KMS-11 (cell line): ENCODE results near the gene PPM1N.
A peak's percentile ranks its signal among the peaks of the same experiment; 100 is the strongest.
"Not testable (repeated sequence)": the region's sequence is repeated elsewhere in the genome, so short reads cannot be mapped to it uniquely, and the experiment has no call there.

Experiments
- H2AFZ ChIP-seq: fragments of 200-600 bp; sonication (generic); 2 replicates; pipeline ENCODE4 v1.6.1; 2016; ENCODE audit warnings: antibody characterized with exemption, mixed run types, low read depth
- H3K27ac ChIP-seq: fragments of 200-600 bp; sonication (generic); 2 replicates; pipeline ENCODE4 v1.6.1; 2016; ENCODE audit warnings: mild to moderate bottlenecking, mixed run types
- H3K27me3 ChIP-seq: fragments of 200-600 bp; sonication (generic); 2 replicates; pipeline ENCODE4 v1.6.1; 2017; ENCODE audit warnings: mild to moderate bottlenecking, low read depth, mixed run types, moderate library complexity; ENCODE audit not compliant: insufficient read depth
- H3K36me3 ChIP-seq: fragments of 200-600 bp; sonication (generic); 2 replicates; pipeline ENCODE4 v1.6.1; 2017; ENCODE audit warnings: mild to moderate bottlenecking, mixed run types; ENCODE audit not compliant: insufficient read depth
- H3K4me1 ChIP-seq: fragments of 200-600 bp; sonication (generic); 2 replicates; pipeline ENCODE4 v1.6.1; 2016; ENCODE audit warnings: mild to moderate bottlenecking, low read depth, mixed run types; ENCODE audit not compliant: poor library complexity, severe bottlenecking
- H3K4me2 ChIP-seq: fragments of 200-600 bp; sonication (generic); 2 replicates; pipeline ENCODE4 v1.7.0; 2016; ENCODE audit warnings: mild to moderate bottlenecking, mixed run types
- H3K4me3 ChIP-seq: fragments of 200-600 bp; sonication (generic); IDR thresholded peaks from 2 replicates; pipeline ENCODE4 v1.6.1; 2017; ENCODE audit warnings: low read depth, low read length, mixed read lengths; ENCODE audit not compliant: insufficient read depth
- H3K79me2 ChIP-seq: fragments of 200-600 bp; sonication (generic); 2 replicates; pipeline ENCODE4 v1.6.1; 2016; ENCODE audit warnings: low read depth, mixed run types; ENCODE audit not compliant: insufficient read depth
- H3K9ac ChIP-seq: fragments of 200-600 bp; sonication (generic); 2 replicates; pipeline ENCODE4 v1.6.1; 2016; ENCODE audit warnings: mild to moderate bottlenecking, mixed run types
- H4K20me1 ChIP-seq: fragments of 200-600 bp; sonication (generic); 2 replicates; pipeline ENCODE4 v1.6.1; 2016; ENCODE audit warnings: mild to moderate bottlenecking, mixed run types; ENCODE audit not compliant: insufficient read depth
- CTCF ChIP-seq: fragments of 200-600 bp; sonication (generic); conservative IDR thresholded peaks from 2 replicates; pipeline ENCODE4 v1.6.1; 2017; ENCODE audit warnings: low read depth, mild to moderate bottlenecking, antibody characterized with exemption, low read length, moderate library complexity, mixed read lengths

The PPM1N gene

GRCh38 chr19:45508417-45508860 is 10.2 kb downstream of the PPM1N start:
- Histone ChIP-seq H3K27me3 (no peaks in the 10 kb centered on the region), H3K4me1 (peaks cover 16% of the 10 kb centered on the region), H3K9ac (peak overlapping the region; percentile 65; the same call in 1 of the 2 replicates)

GRCh38 chr19:45508861-45509691 is 10.8 kb downstream of the PPM1N start:
- H3K27ac ChIP-seq = no peak overlapping the region
- no peak overlapping the region for H3K4me3 ChIP-seq
- no peak overlapping the region for H2AFZ ChIP-seq
- H3K27me3 ChIP-seq = no peaks in the 10 kb centered on the region
- H3K79me2 ChIP-seq = peaks cover 26% of the 10 kb centered on the region; the same call in 1 of the 2 replicates
- no peak for TF ChIP-seq CTCF
- no peaks in the 10 kb centered on the region for H3K36me3 ChIP-seq
- H3K4me1 ChIP-seq = peaks cover 16% of the 10 kb centered on the region
- H3K4me2 ChIP-seq = peak overlapping the region; percentile 79; the same call in 1 of the 2 replicates
- H4K20me1 ChIP-seq = no peaks in the 10 kb centered on the region
- no peak overlapping the region; the same call in 1 of the 2 replicates for H3K9ac ChIP-seq

More at GRCh38 chr19:45508417-45508860, 10.2 kb downstream of the PPM1N start:
- Histone ChIP-seq H3K27ac (no peak overlapping the region), H3K36me3 (no peaks in the 10 kb centered on the region), H2AFZ (peak overlapping the region; percentile 76; the same call in 1 of the 2 replicates), H3K4me2 (peak overlapping the region; percentile 79), H4K20me1 (no peaks in the 10 kb centered on the region), H3K4me3 (no peak overlapping the region), H3K79me2 (peaks cover 26% of the 10 kb centered on the region; the same call in 1 of the 2 replicates)
- TF ChIP-seq CTCF = no peak

- H3K4me2 ChIP-seq = no peak overlapping the region
- peaks cover 20% of the 10 kb centered on the region for H3K4me1 ChIP-seq
- no peak for TF ChIP-seq CTCF
- no peak overlapping the region for H3K27ac ChIP-seq
- H3K27me3 ChIP-seq = no peaks in the 10 kb centered on the region
- no peak overlapping the region for H3K9ac ChIP-seq
- H2AFZ ChIP-seq = no peak overlapping the region
- H3K4me3 ChIP-seq = no peak overlapping the region
- no peaks in the 10 kb centered on the region for H4K20me1 ChIP-seq
- peaks cover 28% of the 10 kb centered on the region; the same call in 1 of the 2 replicates for H3K79me2 ChIP-seq
- no peaks in the 10 kb centered on the region for H3K36me3 ChIP-seq
Observed at GRCh38 chr19:45509692-45510015, 11.4 kb downstream of the PPM1N start.

- not testable (repeated sequence) for H3K4me2 ChIP-seq, H3K36me3 ChIP-seq, H3K9ac ChIP-seq, H2AFZ ChIP-seq, H3K4me3 ChIP-seq, H3K27me3 ChIP-seq, H3K27ac ChIP-seq, H4K20me1 ChIP-seq
- Histone ChIP-seq H3K4me1 (peaks cover 25% of the 10 kb centered on the region), H3K79me2 (peaks cover 32% of the 10 kb centered on the region; the same call in 1 of the 2 replicates)
Observed at GRCh38 chr19:45510352-45510751, 12.1 kb downstream of the PPM1N start.

GRCh38 chr19:45511074-45511473 is 12.8 kb downstream of the PPM1N start:
- Histone ChIP-seq H3K36me3 (no peaks in the 10 kb centered on the region), H3K4me2 (no peak overlapping the region), H3K4me1 (peaks cover 20% of the 10 kb centered on the region)

More at GRCh38 chr19:45511074-45511473, 12.8 kb downstream of the PPM1N start:
- Histone ChIP-seq H4K20me1 (no peaks in the 10 kb centered on the region), H3K9ac (no peak overlapping the region), H3K27ac (no peak overlapping the region), H3K27me3 (no peaks in the 10 kb centered on the region), H3K79me2 (peaks cover 32% of the 10 kb centered on the region; the same call in 1 of the 2 replicates), H2AFZ (no peak overlapping the region), H3K4me3 (no peak overlapping the region)
- TF ChIP-seq CTCF = no peak
